Aorta (tissue), 5 donors: Measurements from ENCODE around the gene DEK. TPM values are rescaled to one million over a fixed set of nuclear protein-coding genes. Genes with fewer than 3 reads are reported as not detected.
"Not testable (repeated sequence)": the region's sequence is repeated elsewhere in the genome, so short reads cannot be mapped to it uniquely, and the experiment has no call there.

Source experiments
- ATAC-seq: fragments of 200-7000 bp; cut with Tn5 transposase; one replicate; pipeline ENCODE4 v1.9.1; 2022; ENCODE audit warnings: moderate library complexity; ENCODE audit not compliant: low FRiP score
- DNase-seq, 2 donors: peaks; one replicate each; pipeline ENCODE4 v3.0.0-alpha.2; 2020
- H3K27ac ChIP-seq, 2 donors: one replicate each; pipeline ENCODE4 v1.5.1; 2013; ENCODE audit warnings: low read length in 2 of 2, mild to moderate bottlenecking in 2 of 2, moderate library complexity in 2 of 2, control low read depth in 1 of 2, inconsistent platforms in 1 of 2, low read depth in 1 of 2
- H3K27me3 ChIP-seq, 2 donors: one replicate each; pipeline ENCODE4 v1.6.1; 2013; ENCODE audit warnings: control low read depth in 1 of 2, low read length in 1 of 2, mild to moderate bottlenecking in 1 of 2, moderate library complexity in 1 of 2; ENCODE audit not compliant: insufficient read depth in 2 of 2, control insufficient read depth in 1 of 2
- H3K36me3 ChIP-seq, 2 donors: one replicate each; pipeline ENCODE4 v1.6.1; 2013; ENCODE audit warnings: control low read depth in 1 of 2, low read length in 1 of 2, mild to moderate bottlenecking in 1 of 2; ENCODE audit not compliant: insufficient read depth in 2 of 2, control insufficient read depth in 1 of 2
- H3K4me1 ChIP-seq, 2 donors: one replicate each; pipeline ENCODE4 v1.6.1; 2013; ENCODE audit warnings: low read length in 2 of 2, control low read depth in 1 of 2, mild to moderate bottlenecking in 1 of 2, moderate library complexity in 1 of 2; ENCODE audit not compliant: insufficient read depth in 2 of 2, control insufficient read depth in 1 of 2
- H3K4me3 ChIP-seq, 2 donors: one replicate each; pipeline ENCODE4 v1.5.1; 2013; ENCODE audit warnings: low read length in 2 of 2, control low read depth in 1 of 2, mild to moderate bottlenecking in 1 of 2
- H3K9me3 ChIP-seq: one replicate; pipeline ENCODE4 v1.6.1; 2013; ENCODE audit warnings: mild to moderate bottlenecking, low read length; ENCODE audit not compliant: control insufficient read depth
- WGBS, 2 donors: extraction: QIAGEN DNeasy Blood & Tissue Kit; methylation state at CpG; one replicate each; pipeline ENCODE4 v1.1.7; 2013; 5-methylcytosine and 5-hydroxymethylcytosine counted together
- intact Hi-C, 2 donors: fragments of 100-400 bp; cut with DNase I; formaldehyde crosslinking; loops; one replicate each; pipeline versions ENCODE4 v1.14.2 to v1.15.0; 2022
- polyA plus RNA-seq, 2 donors: library from polyadenylated mRNA; stranded (reverse); fragments of 200-250 nt; gene quantifications; one replicate each; pipeline ENCODE4 v1.2.3, GENCODE V29; 2013
- total RNA-seq, 2 donors: library from RNA; stranded (reverse); fragmentation: NEBNext Ultra II Directional; extraction: Animal tissue kit (Norgen Biotek cat#: 25700); gene quantifications; one replicate each; pipeline ENCODE4 v1.2.1, GENCODE V29; 2021
- donor health status: healthy with polysubstance abuse.
- donor health status: Bipolar disorder and iron deficiency.
- donor health status: DM: no; HTN: no; CAD: no.
- donor health status: DM: no; HTN: no; CAD: no.
- donor health status: DM: yes; HTN: yes; CAD: no.

DEK gene
- total and polyA plus RNA-seq, 4 donors = 61.7 to 83.9 (median 75.3) TPM

GRCh38 chr6:18210707-18211106 is 53.6 kb downstream of the DEK start:
- 80% methylated on average over 5 of the region's 5 CpGs for WGBS, 2 donors
- no peak for DNase-seq
- ATAC-seq = no peak
- intact Hi-C loops = no loop called here
- Histone ChIP-seq H3K27ac (no peak overlapping the region), H3K4me1 (no peaks in the 10 kb centered on the region), H3K4me3 (no peak overlapping the region), H3K36me3 (peaks cover 0 to 2% of the 10 kb centered on the region in 2 donors), H3K9me3 (no peaks in the 10 kb centered on the region), H3K27me3 (no peaks in the 10 kb centered on the region)

- Histone ChIP-seq H3K4me1 (no peaks in the 10 kb centered on the region), H3K27ac (no peak overlapping the region), H3K27me3 (no peaks in the 10 kb centered on the region), H3K9me3 (no peaks in the 10 kb centered on the region), H3K36me3 (peaks cover 0 to 2% of the 10 kb centered on the region in 2 donors), H3K4me3 (no peak overlapping the region)
- WGBS, 2 donors = 41 to 44% methylated on average over 12 of the region's 12 CpGs
- DNase-seq = no peak
- intact Hi-C loops = no loop called here
- no peak for ATAC-seq
Observed at GRCh38 chr6:18209539-18210197, 54.7 kb downstream of the DEK start.

- H3K27me3 ChIP-seq, H3K4me1 ChIP-seq, DNase-seq, H3K9me3 ChIP-seq, ATAC-seq, H3K4me3 ChIP-seq, intact Hi-C loops, H3K36me3 ChIP-seq, H3K27ac ChIP-seq: not testable (repeated sequence)
- 96 to 99% methylated on average over 3 to 9 of the region's 9 CpGs for WGBS, 2 donors
Observed at GRCh38 chr6:18208778-18209177, 55.6 kb downstream of the DEK start.

- no peaks in the 10 kb centered on the region for H3K9me3 ChIP-seq
- H3K27me3 ChIP-seq = no peaks in the 10 kb centered on the region
- intact Hi-C loops = no loop called here
- peaks cover 0 to 2% of the 10 kb centered on the region in 2 donors for H3K36me3 ChIP-seq
- H3K4me1 ChIP-seq = no peaks in the 10 kb centered on the region
- no peak overlapping the region for H3K4me3 ChIP-seq
- ATAC-seq = no peak
- H3K27ac ChIP-seq = no peak overlapping the region
- DNase-seq = no peak
- 50 to 71% methylated on average over 2 of the region's 2 CpGs for WGBS, 2 donors
Observed at GRCh38 chr6:18207949-18208348, 56.4 kb downstream of the DEK start.

- WGBS, 2 donors = 74 to 83% methylated on average over 8 of the region's 8 CpGs
- Histone ChIP-seq H3K9me3 (no peaks in the 10 kb centered on the region), H3K27me3 (no peaks in the 10 kb centered on the region), H3K4me1 (no peaks in the 10 kb centered on the region), H3K36me3 (peaks cover 0 to 2% of the 10 kb centered on the region in 2 donors), H3K27ac (no peak overlapping the region), H3K4me3 (no peak overlapping the region)
- no peak for ATAC-seq
- DNase-seq = no peak
- intact Hi-C loops = no loop called here
Observed at GRCh38 chr6:18207438-18207837, 56.9 kb downstream of the DEK start.

GRCh38 chr6:18206591-18206990 is 57.7 kb downstream of the DEK start:
- Histone ChIP-seq H3K4me1 (no peaks in the 10 kb centered on the region), H3K36me3 (peaks cover 0 to 3% of the 10 kb centered on the region in 2 donors), H3K4me3 (no peak overlapping the region), H3K27me3 (no peaks in the 10 kb centered on the region), H3K27ac (no peak overlapping the region), H3K9me3 (no peaks in the 10 kb centered on the region)
- 94 to 95% methylated on average over 6 of the region's 6 CpGs for WGBS, 2 donors
- intact Hi-C loops = no loop called here
- no peak for ATAC-seq
- DNase-seq = no peak

- Histone ChIP-seq H3K27ac (no peak overlapping the region), H3K4me1 (no peaks in the 10 kb centered on the region), H3K36me3 (peaks cover 3 to 4% of the 10 kb centered on the region in 2 donors), H3K4me3 (no peak overlapping the region), H3K27me3 (no peaks in the 10 kb centered on the region), H3K9me3 (no peaks in the 10 kb centered on the region)
- DNase-seq = no peak
- intact Hi-C loops = no loop called here
- ATAC-seq = no peak
- 84% methylated on average over 8 of the region's 8 CpGs for WGBS, 2 donors
Observed at GRCh38 chr6:18204691-18205090, 59.6 kb downstream of the DEK start.

GRCh38 chr6:18203786-18204185 is 60.5 kb downstream of the DEK start:
- no peak overlapping the region for H3K27ac ChIP-seq
- intact Hi-C loops = no loop called here
- no peak for DNase-seq
- 86 to 88% methylated on average over 6 of the region's 6 CpGs for WGBS, 2 donors
- H3K9me3 ChIP-seq = no peaks in the 10 kb centered on the region
- no peaks in the 10 kb centered on the region for H3K27me3 ChIP-seq
- H3K4me1 ChIP-seq = no peaks in the 10 kb centered on the region
- H3K4me3 ChIP-seq = no peak overlapping the region
- ATAC-seq = no peak
- H3K36me3 ChIP-seq = peaks cover 3 to 4% of the 10 kb centered on the region in 2 donors

GRCh38 chr6:18192026-18192425 is 72.3 kb downstream of the DEK start:
- Histone ChIP-seq H3K9me3 (no peaks in the 10 kb centered on the region), H3K27me3 (no peaks in the 10 kb centered on the region), H3K27ac (no peak overlapping the region), H3K4me1 (no peaks in the 10 kb centered on the region), H3K4me3 (no peak overlapping the region), H3K36me3 (peaks cover 3 to 7% of the 10 kb centered on the region in 2 donors)
- 97 to 99% methylated on average over 3 of the region's 3 CpGs for WGBS, 2 donors
- ATAC-seq = no peak
- intact Hi-C loops = no loop called here
- no peak for DNase-seq
